ENCODE results near the gene BRAT1.

The BRAT1 gene

DNA sequence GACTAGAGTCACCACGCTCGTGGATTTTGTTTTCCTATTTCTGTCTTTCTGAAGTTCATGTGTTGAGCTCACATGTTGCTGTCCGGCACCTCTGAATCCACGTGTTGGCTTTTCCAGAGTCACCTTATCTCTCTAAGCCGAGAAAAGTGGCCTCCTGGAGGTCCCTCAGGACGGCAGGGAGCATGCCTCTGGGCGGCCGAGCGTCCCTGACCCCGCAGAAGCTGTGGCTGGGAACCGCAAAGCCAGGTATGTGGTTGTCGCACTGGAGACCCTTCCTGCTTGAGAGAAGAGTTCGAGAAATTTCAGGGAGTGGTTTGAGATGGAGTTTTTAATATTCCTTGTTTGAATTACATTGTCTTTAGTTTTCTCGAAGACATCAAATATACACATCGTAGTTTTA lies 16.1 kb upstream of the BRAT1 start:
- H3K4me2 ChIP-seq (ENCODE audit: low read length), result no peak overlapping the region
- no peak overlapping the region for H2AFZ ChIP-seq (ENCODE audit: low read length)
- no peaks in the 10 kb centered on the region for H3K9me2 ChIP-seq (ENCODE audit: low read depth, low read length)
- TF ChIP-seq, protein P1, sequence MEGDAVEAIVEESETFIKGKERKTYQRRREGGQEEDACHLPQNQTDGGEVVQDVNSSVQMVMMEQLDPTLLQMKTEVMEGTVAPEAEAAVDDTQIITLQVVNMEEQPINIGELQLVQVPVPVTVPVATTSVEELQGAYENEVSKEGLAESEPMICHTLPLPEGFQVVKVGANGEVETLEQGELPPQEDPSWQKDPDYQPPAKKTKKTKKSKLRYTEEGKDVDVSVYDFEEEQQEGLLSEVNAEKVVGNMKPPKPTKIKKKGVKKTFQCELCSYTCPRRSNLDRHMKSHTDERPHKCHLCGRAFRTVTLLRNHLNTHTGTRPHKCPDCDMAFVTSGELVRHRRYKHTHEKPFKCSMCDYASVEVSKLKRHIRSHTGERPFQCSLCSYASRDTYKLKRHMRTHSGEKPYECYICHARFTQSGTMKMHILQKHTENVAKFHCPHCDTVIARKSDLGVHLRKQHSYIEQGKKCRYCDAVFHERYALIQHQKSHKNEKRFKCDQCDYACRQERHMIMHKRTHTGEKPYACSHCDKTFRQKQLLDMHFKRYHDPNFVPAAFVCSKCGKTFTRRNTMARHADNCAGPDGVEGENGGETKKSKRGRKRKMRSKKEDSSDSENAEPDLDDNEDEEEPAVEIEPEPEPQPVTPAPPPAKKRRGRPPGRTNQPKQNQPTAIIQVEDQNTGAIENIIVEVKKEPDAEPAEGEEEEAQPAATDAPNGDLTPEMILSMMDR (IDR thresholded peaks at IDR 0.05; ENCODE audit: low read length), result no peak
- no peak for TF ChIP-seq EZH2 (IDR thresholded peaks at IDR 0.05; ENCODE audit: borderline replicate concordance, low read length)
- H3K79me2 ChIP-seq (ENCODE audit: insufficient read depth, low read length), result no peaks in the 10 kb centered on the region
- no peaks in the 10 kb centered on the region for H3F3A ChIP-seq (ENCODE audit: insufficient read depth, low read length)
- H3K9me3 ChIP-seq (ENCODE audit: low read length), result no peaks in the 10 kb centered on the region
- H3K36me3 ChIP-seq (ENCODE audit: insufficient read depth, low read length), result no peaks in the 10 kb centered on the region
- no peaks in the 10 kb centered on the region for H4K20me1 ChIP-seq (ENCODE audit: insufficient read depth, low read length)
- H3K9ac ChIP-seq (ENCODE audit: low read length), result no peak overlapping the region
- H3K27ac ChIP-seq (ENCODE audit: low read depth, low read length, poor library complexity, severe bottlenecking), result no peak overlapping the region
- H3K4me3 ChIP-seq (ENCODE audit: low read depth, low read length, poor library complexity, severe bottlenecking), result no peak overlapping the region
- no peaks in the 10 kb centered on the region for H3K4me1 ChIP-seq (ENCODE audit: insufficient read depth, low read length, severe bottlenecking)
- peaks cover 12% of the 10 kb centered on the region for H3K27me3 ChIP-seq (ENCODE audit: insufficient read depth, low read length)

DNA sequence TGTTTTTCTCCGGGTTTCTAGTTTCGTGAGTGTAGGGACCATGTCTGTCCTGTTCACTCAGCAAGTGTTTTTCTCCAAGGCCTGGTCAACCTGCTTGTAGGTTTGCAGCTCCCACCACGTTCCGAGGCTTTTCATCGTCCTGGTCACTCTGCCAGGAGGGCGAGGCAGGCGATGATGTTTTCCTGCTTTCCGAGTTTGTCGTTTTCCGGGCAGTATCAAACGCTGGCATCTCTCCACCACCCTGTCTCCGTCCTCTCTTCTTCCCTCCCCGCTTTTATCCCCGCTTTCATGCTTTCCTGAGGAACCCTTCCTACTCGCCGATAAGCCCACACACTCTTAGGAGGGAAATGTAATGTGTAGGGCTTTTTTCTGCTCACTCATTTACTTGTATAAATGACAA lies 14.7 kb upstream of the BRAT1 start:
- Histone ChIP-seq H4K20me1 (ENCODE audit: insufficient read depth, low read length) (no peaks in the 10 kb centered on the region), H3F3A (ENCODE audit: insufficient read depth, low read length) (no peaks in the 10 kb centered on the region), H3K79me2 (ENCODE audit: insufficient read depth, low read length) (no peaks in the 10 kb centered on the region), H3K4me2 (ENCODE audit: low read length) (no peak overlapping the region), H3K27ac (ENCODE audit: low read depth, low read length, poor library complexity, severe bottlenecking) (no peak overlapping the region), H3K4me1 (ENCODE audit: insufficient read depth, low read length, severe bottlenecking) (no peaks in the 10 kb centered on the region), H3K9me2 (ENCODE audit: low read depth, low read length) (no peaks in the 10 kb centered on the region), H3K4me3 (ENCODE audit: low read depth, low read length, poor library complexity, severe bottlenecking) (no peak overlapping the region), H3K9me3 (ENCODE audit: low read length) (no peaks in the 10 kb centered on the region), H3K9ac (ENCODE audit: low read length) (no peak overlapping the region), H3K27me3 (ENCODE audit: insufficient read depth, low read length) (peaks cover 5% of the 10 kb centered on the region; the same call in 1 of the 2 replicates), H3K36me3 (ENCODE audit: insufficient read depth, low read length) (no peaks in the 10 kb centered on the region), H2AFZ (ENCODE audit: low read length) (no peak overlapping the region)
- TF ChIP-seq, protein P1 (IDR thresholded peaks at IDR 0.05; ENCODE audit: low read length), result no peak
- TF ChIP-seq EZH2 (IDR thresholded peaks at IDR 0.05; ENCODE audit: borderline replicate concordance, low read length), result no peak

DNA sequence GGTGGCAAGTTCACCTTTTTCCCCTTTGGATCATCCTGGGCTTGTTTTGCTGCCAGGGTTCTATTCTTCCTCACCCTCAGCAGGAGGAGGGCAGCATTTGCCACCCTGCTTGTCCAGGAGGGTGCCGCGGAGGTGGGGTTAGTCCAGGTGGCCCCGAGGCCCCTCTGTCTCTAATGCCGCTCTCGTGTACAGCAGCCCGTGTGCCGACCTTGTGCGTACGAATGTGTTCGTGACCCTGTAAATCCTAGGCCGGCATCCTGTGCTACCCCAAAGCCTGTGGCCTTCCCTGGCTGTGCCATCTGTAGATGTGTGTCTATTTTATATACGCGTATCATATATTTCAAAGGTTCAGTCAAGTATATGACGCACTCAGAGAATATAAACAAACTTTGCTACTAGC lies 14.1 kb upstream of the BRAT1 start:
- H3K27ac ChIP-seq (ENCODE audit: low read depth, low read length, poor library complexity, severe bottlenecking), result no peak overlapping the region
- H3K36me3 ChIP-seq (ENCODE audit: insufficient read depth, low read length), result no peaks in the 10 kb centered on the region
- H4K20me1 ChIP-seq (ENCODE audit: insufficient read depth, low read length), result no peaks in the 10 kb centered on the region
- H3K9me2 ChIP-seq (ENCODE audit: low read depth, low read length), result no peaks in the 10 kb centered on the region
- no peak overlapping the region for H3K4me3 ChIP-seq (ENCODE audit: low read depth, low read length, poor library complexity, severe bottlenecking)
- no peaks in the 10 kb centered on the region for H3K4me1 ChIP-seq (ENCODE audit: insufficient read depth, low read length, severe bottlenecking)
- peaks cover 5% of the 10 kb centered on the region; the same call in 1 of the 2 replicates for H3K27me3 ChIP-seq (ENCODE audit: insufficient read depth, low read length)
- no peaks in the 10 kb centered on the region for H3K79me2 ChIP-seq (ENCODE audit: insufficient read depth, low read length)
- H3K9ac ChIP-seq (ENCODE audit: low read length), result no peak overlapping the region
- H3K9me3 ChIP-seq (ENCODE audit: low read length), result no peaks in the 10 kb centered on the region
- no peaks in the 10 kb centered on the region for H3F3A ChIP-seq (ENCODE audit: insufficient read depth, low read length)
- TF ChIP-seq EZH2 (IDR thresholded peaks at IDR 0.05; ENCODE audit: borderline replicate concordance, low read length), result no peak
- TF ChIP-seq, protein P1 (IDR thresholded peaks at IDR 0.05; ENCODE audit: low read length), result no peak
- H2AFZ ChIP-seq (ENCODE audit: low read length), result no peak overlapping the region
- no peak overlapping the region for H3K4me2 ChIP-seq (ENCODE audit: low read length)
